IMR-90 (cell line): Measurements from ENCODE around the gene ZBED4. TPM values are rescaled to one million over a fixed set of nuclear protein-coding genes. Genes with fewer than 3 reads are reported as not detected.

Experiments used
- ATAC-seq: fragments of 200-7000 bp; cut with Tn5 transposase; 2 replicates; pipeline ENCODE4 v1.9.1; 2020; ENCODE audit warnings: low read depth, mild to moderate bottlenecking, moderate library complexity
- BruUV-seq: library from RNA; stranded (reverse); fragments of 400-500 nt; replicated peaks from 2 replicates; lab custom pipeline; 2021; lab: Mats Ljungman, UMichigan
- CTCF ChIA-PET: fragments of 300-600 bp; formaldehyde crosslinking; extraction: SDS; loops from one replicate; lab custom pipeline; 2021; ENCODE audit warnings: antibody characterized with exemption; lab: Yijun Ruan, JAX
- POLR2A ChIA-PET: fragments of 300-600 bp; sonication (Branson Sonifier 250); formaldehyde crosslinking; loops from one replicate; lab custom pipeline; 2022; ENCODE audit warnings: antibody characterized with exemption; ENCODE audit not compliant: unreplicated experiment; lab: Charles Lee
- DNase-seq: peaks from one replicate; pipeline ENCODE4 v3.0.0; 2013
- H2AFZ ChIP-seq: replicated peaks from 2 replicates; pipeline ENCODE3; 2013; ENCODE audit warnings: low read length, mild to moderate bottlenecking; ENCODE audit not compliant: poor library complexity
- H2AK5ac ChIP-seq: 2 replicates; pipeline ENCODE4 v1.6.1; 2013; ENCODE audit warnings: low read depth, low read length, inconsistent platforms
- H2AK9ac ChIP-seq: replicated peaks from 2 replicates; pipeline ENCODE3; 2013; ENCODE audit warnings: mild to moderate bottlenecking, low read depth, low read length, moderate library complexity; ENCODE audit not compliant: poor library complexity
- H2BK120ac ChIP-seq: 2 replicates; pipeline ENCODE4 v1.6.1; 2013; ENCODE audit warnings: low read depth, low read length, inconsistent platforms
- H2BK15ac ChIP-seq: 3 replicates; pipeline ENCODE4 v1.6.1; 2013; ENCODE audit warnings: low read depth, low read length, inconsistent platforms
- H2BK20ac ChIP-seq: 2 replicates; pipeline ENCODE4 v1.6.1; 2013; ENCODE audit warnings: low read depth, mild to moderate bottlenecking, inconsistent platforms, low read length, moderate library complexity
- H2BK5ac ChIP-seq: 2 replicates; pipeline ENCODE4 v1.6.1; 2013; ENCODE audit warnings: mild to moderate bottlenecking, low read depth, low read length, inconsistent platforms; ENCODE audit not compliant: poor library complexity, severe bottlenecking
- H3K14ac ChIP-seq: replicated peaks from 2 replicates; pipeline ENCODE4 v1.6.1; 2013; ENCODE audit warnings: low read depth, low read length, inconsistent platforms
- H3K18ac ChIP-seq: 2 replicates; pipeline ENCODE4 v1.6.1; 2013; ENCODE audit warnings: low read depth, low read length, control low read depth
- H3K23ac ChIP-seq: 2 replicates; pipeline ENCODE4 v1.6.1; 2013; ENCODE audit warnings: low read depth, low read length, inconsistent platforms
- H3K27ac ChIP-seq: 2 replicates; pipeline ENCODE4 v1.5.1; 2013; ENCODE audit warnings: mild to moderate bottlenecking, control low read depth, low read length; ENCODE audit not compliant: insufficient read depth
- H3K27me3 ChIP-seq: 2 replicates; pipeline ENCODE4 v1.6.1; 2013; ENCODE audit warnings: low read length; ENCODE audit not compliant: control insufficient read depth, insufficient read depth
- H3K36me3 ChIP-seq: 2 replicates; pipeline ENCODE4 v1.6.1; 2013; ENCODE audit warnings: low read length, mixed read lengths; ENCODE audit not compliant: control insufficient read depth, insufficient read depth
- H3K4ac ChIP-seq: 2 replicates; pipeline ENCODE4 v1.6.1; 2013; ENCODE audit warnings: low read depth, low read length, inconsistent platforms
- H3K4me1 ChIP-seq: 2 replicates; pipeline ENCODE4 v1.6.1; 2013; ENCODE audit warnings: low read length, mixed read lengths; ENCODE audit not compliant: control insufficient read depth, insufficient read depth
- H3K4me2 ChIP-seq: 2 replicates; pipeline ENCODE4 v1.6.1; 2013; ENCODE audit warnings: low read depth, mild to moderate bottlenecking, control low read depth, low read length, moderate library complexity
- H3K4me3 ChIP-seq: 2 replicates; pipeline ENCODE4 v1.5.1; 2013; ENCODE audit warnings: low read depth, mild to moderate bottlenecking, control low read depth, low read length, moderate library complexity; ENCODE audit not compliant: insufficient read depth
- H3K56ac ChIP-seq: 2 replicates; pipeline ENCODE4 v1.6.1; 2013; ENCODE audit warnings: low read length, inconsistent platforms; ENCODE audit not compliant: insufficient read depth; ENCODE audit errors: extremely low read depth
- H3K79me1 ChIP-seq, 2 experiments: 2 replicates each; pipeline ENCODE4 v1.6.1; 2013; ENCODE audit warnings: low read length in 2 of 2, inconsistent platforms in 1 of 2, low read depth in 1 of 2
- H3K9ac ChIP-seq: 2 replicates; pipeline ENCODE4 v1.6.1; 2013; ENCODE audit warnings: low read depth, low read length, control low read depth
- H3K9me1 ChIP-seq: 2 replicates; pipeline ENCODE4 v1.6.1; 2013; ENCODE audit warnings: low read length, inconsistent platforms; ENCODE audit not compliant: insufficient read depth
- H3K9me3 ChIP-seq: 2 replicates; pipeline ENCODE4 v1.6.1; 2013; ENCODE audit warnings: low read length; ENCODE audit not compliant: control insufficient read depth, insufficient read depth
- H4K20me1 ChIP-seq: 2 replicates; pipeline ENCODE4 v1.6.1; 2013; ENCODE audit warnings: low read length, inconsistent platforms; ENCODE audit not compliant: insufficient read depth
- H4K5ac ChIP-seq: 2 replicates; pipeline ENCODE4 v1.6.1; 2013; ENCODE audit warnings: mild to moderate bottlenecking, low read depth, low read length, control low read depth
- H4K8ac ChIP-seq, 2 experiments: 2 replicates each; pipeline ENCODE4 v1.6.1; 2013; ENCODE audit warnings: low read depth in 2 of 2, low read length in 2 of 2, control low read depth in 1 of 2, inconsistent platforms in 1 of 2
- H4K91ac ChIP-seq: 2 replicates; pipeline ENCODE4 v1.6.1; 2013; ENCODE audit warnings: low read depth, low read length, inconsistent platforms; ENCODE audit not compliant: insufficient read depth
- CEBPB ChIP-seq: IDR thresholded peaks from 2 replicates; pipeline ENCODE4 v1.6.1; 2012; ENCODE audit warnings: low read depth, low read length, improper control_type of control experiment
- MAFK ChIP-seq: IDR thresholded peaks from 2 replicates; pipeline ENCODE4 v1.6.1; 2012; ENCODE audit warnings: low read depth, low read length, improper control_type of control experiment
- MXI1 ChIP-seq: IDR thresholded peaks from 2 replicates; pipeline ENCODE4 v1.6.1; 2012; ENCODE audit warnings: low read depth, mild to moderate bottlenecking, low read length, moderate library complexity, borderline replicate concordance
- NFE2L2 ChIP-seq: fragments of 150-350 bp; IDR thresholded peaks from 2 replicates; pipeline ENCODE4 v1.6.1; 2016; ENCODE audit warnings: low read depth, mild to moderate bottlenecking, low read length
- RCOR1 ChIP-seq: IDR thresholded peaks from 2 replicates; pipeline ENCODE4 v1.6.1; 2012; ENCODE audit warnings: mild to moderate bottlenecking, low read length, improper control_type of control experiment; ENCODE audit not compliant: insufficient replicate concordance
- RFX5 ChIP-seq: IDR thresholded peaks from 2 replicates; pipeline ENCODE4 v1.8.0; 2012; ENCODE audit warnings: low read depth, mild to moderate bottlenecking, low read length, moderate library complexity
- WGBS, 2 experiments: methylation state at CpG; one replicate each; pipeline versions ENCODE4 v1.1.5 to v1.1.7; 2013; ENCODE audit warnings: missing lambda C conversion rate in 2 of 2; ENCODE audit not compliant: insufficient read length in 1 of 2; ENCODE audit errors: extremely low coverage in 2 of 2; 5-methylcytosine and 5-hydroxymethylcytosine counted together
- dilution Hi-C: fragments of 300-500 bp; cut with HindIII; formaldehyde crosslinking; loops from one replicate; pipeline ENCODE4 v1.14.3; 2018; ENCODE audit warnings: low sequenced_read_pairs; ENCODE audit not compliant: unreplicated experiment
- in situ Hi-C: fragments of 300-500 bp; cut with MboI; formaldehyde crosslinking; loops from 3 replicates; pipeline ENCODE4 v1.14.3; 2019; ENCODE audit warnings: low sequenced_read_pairs, inconsistent platforms, mixed read lengths
- intact Hi-C: fragments of 100-400 bp; cut with micrococcal nuclease; formaldehyde crosslinking; loops from 2 replicates; pipeline ENCODE4 v1.10.0; 2022
- polyA plus RNA-seq, 3 experiments: library from polyadenylated mRNA; depleted of rRNA; stranded (reverse); fragments of >200 nt; gene quantifications; 2 replicates each; pipeline ENCODE4 v1.2.3, GENCODE V29; 2012; ENCODE audit warnings: low replicate concordance in 1 of 3
- total RNA-seq: library from RNA; depleted of rRNA; stranded (reverse); fragments of >200 nt; gene quantifications from 2 replicates; pipeline ENCODE4 v1.2.3, GENCODE V29; 2012

ZBED4 gene
- total and polyA plus RNA-seq, 2 of the 4 experiments (the other 2 are of a cell fraction), result 9.3 to 10.5 TPM

- no peak for TF ChIP-seq RCOR1
Observed at GRCh38 chr22:49910229-49911155, 56.8 kb downstream of the ZBED4 start (continued).

GRCh38 chr22:49911881-49912625 lies 58.4 kb downstream of the ZBED4 start:
- Histone ChIP-seq H3K27ac (no peak overlapping the region), H2BK20ac (no peak overlapping the region), H3K4me2 (no peak overlapping the region), H2BK5ac (no peak overlapping the region), H4K8ac (no peak overlapping the region), H3K27me3 (no peaks in the 10 kb centered on the region), H4K20me1 (no peaks in the 10 kb centered on the region), H2BK120ac (no peak overlapping the region), H3K4me1 (peaks cover 2% of the 10 kb centered on the region; the same call in 1 of the 2 replicates), H2AFZ (no peak overlapping the region), H3K4me3 (no peak overlapping the region), H2BK15ac (no peak overlapping the region), H2AK9ac (no peak overlapping the region), H3K23ac (no peak overlapping the region), H4K91ac (no peak overlapping the region), H4K5ac (no peak overlapping the region), H3K9ac (no peak overlapping the region), H3K4ac (no peak overlapping the region), H3K9me1 (no peaks in the 10 kb centered on the region), H3K18ac (no peak overlapping the region), H3K9me3 (no peaks in the 10 kb centered on the region), H3K14ac (no peak overlapping the region), H3K56ac (no peak overlapping the region), H2AK5ac (no peak overlapping the region), H3K36me3 (peaks cover 31% of the 10 kb centered on the region), H3K79me1 (peaks cover 8 to 12% of the 10 kb centered on the region in 2 experiments; a peak in 3 of 4 replicates)
- in situ Hi-C loops, result loop anchor here (10.0 to 25.0 kb wide), 2 partner anchors 47 to 100 kb away; no protein-coding TSS in a partner anchor
- no peak for DNase-seq
- ATAC-seq, result no peak
- dilution Hi-C loops, result no loop called here
- no peak for TF ChIP-seq CEBPB
- TF ChIP-seq MAFK, result no peak
- TF ChIP-seq NFE2L2, result no peak
- no peak for TF ChIP-seq RFX5
- no peak for TF ChIP-seq MXI1
- POLR2A ChIA-PET, result no interaction called here
- 91% methylated on average over 16 of the region's 30 CpGs; no CpG with 5 or more reads in 1 of the 2 experiments for WGBS, 2 experiments
- intact Hi-C loops, result no loop called here
- BruUV-seq, result no TSS peak
- CTCF ChIA-PET, result no interaction called here
